Nephron progenitor cell (in vitro differentiated cells): ENCODE measurements around the gene ENPP7.
"Not testable (repeated sequence)": the region's sequence is repeated elsewhere in the genome, so short reads cannot be mapped to it uniquely, and the experiment has no call there.

ENCODE experiments used
- DNase-seq: peaks from one replicate; pipeline ENCODE4 v3.0.0; 2021
- H3K27ac Mint-ChIP-seq: 2 replicates; pipeline ENCODE4 v1.8.0; 2021; ENCODE audit warnings: mild to moderate bottlenecking, moderate library complexity, mixed read lengths
- H3K27me3 Mint-ChIP-seq: 2 replicates; pipeline ENCODE4 v1.8.0; 2021; ENCODE audit warnings: mild to moderate bottlenecking, low read depth, mixed read lengths; ENCODE audit not compliant: poor library complexity
- H3K36me3 Mint-ChIP-seq: 2 replicates; pipeline ENCODE4 v1.8.0; 2021; ENCODE audit warnings: low read depth, mixed read lengths
- H3K4me1 Mint-ChIP-seq: 2 replicates; pipeline ENCODE4 v1.8.0; 2021; ENCODE audit warnings: mixed read lengths
- H3K4me3 Mint-ChIP-seq: 2 replicates; pipeline ENCODE4 v1.8.0; 2021; ENCODE audit warnings: mild to moderate bottlenecking, moderate library complexity, mixed read lengths
- H3K9me3 Mint-ChIP-seq: 2 replicates; pipeline ENCODE4 v1.8.0; 2021; ENCODE audit warnings: mild to moderate bottlenecking, moderate library complexity, mixed read lengths
- CTCF ChIP-seq: fragments of 200-600 bp; sonication (generic); IDR thresholded peaks from 2 replicates; pipeline ENCODE4 v1.5.0; 2021; ENCODE audit warnings: antibody characterized with exemption

ENPP7 gene

GRCh38 chr17:79760197-79760906 is 29.6 kb downstream of the ENPP7 start:
- Mint-ChIP-seq H3K27ac (peak overlapping the region; percentile 22), H3K4me3 (no peak overlapping the region), H3K9me3 (no peaks in the 10 kb centered on the region), H3K36me3 (peaks cover 12% of the 10 kb centered on the region), H3K27me3 (peaks cover 19% of the 10 kb centered on the region), H3K4me1 (peaks cover 42% of the 10 kb centered on the region)
- DNase-seq: no peak
- TF ChIP-seq CTCF: no peak

GRCh38 chr17:79761894-79762589 is 31.3 kb downstream of the ENPP7 start:
- H3K4me3 Mint-ChIP-seq: no peak overlapping the region
- peaks cover 12% of the 10 kb centered on the region for H3K36me3 Mint-ChIP-seq
- H3K27me3 Mint-ChIP-seq: peaks cover 19% of the 10 kb centered on the region
- DNase-seq: no peak
- peaks cover 42% of the 10 kb centered on the region for H3K4me1 Mint-ChIP-seq
- H3K9me3 Mint-ChIP-seq: no peaks in the 10 kb centered on the region
- H3K27ac Mint-ChIP-seq: peak overlapping the region; percentile 24
- no peak for TF ChIP-seq CTCF

GRCh38 chr17:79765708-79766107 is 35.0 kb downstream of the ENPP7 start:
- no peak for TF ChIP-seq CTCF
- Mint-ChIP-seq H3K4me3 (no peak overlapping the region), H3K9me3 (peaks cover 11% of the 10 kb centered on the region), H3K27me3 (peaks cover 12% of the 10 kb centered on the region), H3K4me1 (peaks cover 38% of the 10 kb centered on the region), H3K36me3 (peaks cover 15% of the 10 kb centered on the region), H3K27ac (no peak overlapping the region)
- DNase-seq: no peak

- peak overlapping the region; percentile 59 for H3K27ac Mint-ChIP-seq
- peaks cover 18% of the 10 kb centered on the region for H3K36me3 Mint-ChIP-seq
- DNase-seq: no peak
These were observed 39.1 kb downstream of the ENPP7 start for GRCh38 chr17:79769570-79770506.

GRCh38 chr17:79771276-79771675 is 40.5 kb downstream of the ENPP7 start:
- H3K4me3 Mint-ChIP-seq: no peak overlapping the region
- no peak for DNase-seq
- H3K27me3 Mint-ChIP-seq: peaks cover 9% of the 10 kb centered on the region
- no peak overlapping the region for H3K27ac Mint-ChIP-seq
- H3K36me3 Mint-ChIP-seq: peaks cover 18% of the 10 kb centered on the region
- peaks cover 11% of the 10 kb centered on the region for H3K9me3 Mint-ChIP-seq
- peaks cover 60% of the 10 kb centered on the region for H3K4me1 Mint-ChIP-seq
- no peak for TF ChIP-seq CTCF

More at GRCh38 chr17:79769570-79770506, 39.1 kb downstream of the ENPP7 start:
- peaks cover 46% of the 10 kb centered on the region for H3K4me1 Mint-ChIP-seq
- H3K27me3 Mint-ChIP-seq: peaks cover 12% of the 10 kb centered on the region
- no peak for TF ChIP-seq CTCF
- no peak overlapping the region for H3K4me3 Mint-ChIP-seq
- peaks cover 11% of the 10 kb centered on the region for H3K9me3 Mint-ChIP-seq

GRCh38 chr17:79772726-79773125 is 42.0 kb downstream of the ENPP7 start:
- not testable (repeated sequence) for H3K27ac Mint-ChIP-seq, H3K4me3 Mint-ChIP-seq, H3K9me3 Mint-ChIP-seq, DNase-seq, H3K27me3 Mint-ChIP-seq
- H3K36me3 Mint-ChIP-seq: peaks cover 15% of the 10 kb centered on the region
- H3K4me1 Mint-ChIP-seq: peaks cover 65% of the 10 kb centered on the region
